A673 (cell line): ENCODE results near the gene HVCN1. TPM values are rescaled to one million over a fixed set of nuclear protein-coding genes. Genes with fewer than 3 reads are reported as not detected.

Experiments used
- BruUV-seq: library from RNA; stranded (reverse); fragments of 400-500 nt; replicated peaks from 2 replicates; lab custom pipeline; 2021; lab: Mats Ljungman, UMichigan
- CTCF ChIA-PET: fragments of 300-600 bp; sonication (Branson Sonifier 250); formaldehyde crosslinking; loops from one replicate; lab custom pipeline; 2022; ENCODE audit warnings: antibody characterized with exemption; lab: Charles Lee
- POLR2A ChIA-PET: fragments of 300-600 bp; sonication (Branson Sonifier 250); formaldehyde crosslinking; loops from one replicate; lab custom pipeline; 2022; ENCODE audit warnings: antibody characterized with exemption; ENCODE audit not compliant: low non-redundant PET; lab: Charles Lee
- DNase-seq: peaks from one replicate; pipeline ENCODE4 v3.0.0-alpha.2; 2015; ENCODE audit warnings: low spot score
- H3K27ac ChIP-seq: fragments of 200-600 bp; sonication (generic); 2 replicates; pipeline ENCODE4 v1.5.1; 2016; ENCODE audit warnings: mixed run types, low read depth, mild to moderate bottlenecking, mixed read lengths, antibody characterized with exemption, low read length; ENCODE audit not compliant: poor library complexity, severe bottlenecking
- H3K27me3 ChIP-seq: fragments of 200-600 bp; sonication (generic); replicated peaks from 2 replicates; pipeline ENCODE4 v1.6.1; 2017; ENCODE audit warnings: mixed run types, low read depth, mild to moderate bottlenecking, mixed read lengths, antibody characterized with exemption, low read length; ENCODE audit not compliant: insufficient read depth, poor library complexity
- H3K36me3 ChIP-seq: fragments of 200-600 bp; sonication (generic); 2 replicates; pipeline ENCODE4 v1.6.1; 2016; ENCODE audit warnings: mixed run types, mild to moderate bottlenecking, mixed read lengths, antibody characterized with exemption, low read length; ENCODE audit not compliant: insufficient read depth, poor library complexity, severe bottlenecking
- H3K4me1 ChIP-seq: fragments of 200-600 bp; sonication (generic); 2 replicates; pipeline ENCODE4 v1.6.1; 2017; ENCODE audit warnings: mixed run types, mild to moderate bottlenecking, mixed read lengths, antibody characterized with exemption, low read length; ENCODE audit not compliant: insufficient read depth, poor library complexity, severe bottlenecking
- H3K4me3 ChIP-seq: fragments of 200-600 bp; sonication (generic); 2 replicates; pipeline ENCODE4 v1.5.1; 2016; ENCODE audit warnings: low read depth, mixed run types, mild to moderate bottlenecking, mixed read lengths, low read length; ENCODE audit not compliant: poor library complexity, severe bottlenecking
- H3K9me3 ChIP-seq: fragments of 200-600 bp; sonication (generic); 2 replicates; pipeline ENCODE4 v1.6.1; 2016; ENCODE audit warnings: mixed run types, low read depth, mild to moderate bottlenecking, mixed read lengths, antibody characterized with exemption, low read length; ENCODE audit not compliant: poor library complexity, severe bottlenecking
- CTCF ChIP-seq: fragments of 300-800, 200-600 bp; sonication (generic); conservative IDR thresholded peaks from 2 replicates; pipeline ENCODE4 v1.5.1; 2017; ENCODE audit warnings: low read depth, mild to moderate bottlenecking, antibody characterized with exemption, low read length, moderate library complexity, mixed read lengths
- EZH2 ChIP-seq: fragments of 200-600 bp; sonication (generic); IDR thresholded peaks from 2 replicates; pipeline ENCODE4 v1.6.1; 2017; ENCODE audit warnings: borderline replicate concordance, low read depth, mild to moderate bottlenecking, mixed read lengths, antibody characterized with exemption, low read length; ENCODE audit not compliant: poor library complexity, severe bottlenecking
- intact Hi-C: fragments of 100-400 bp; cut with micrococcal nuclease; formaldehyde crosslinking; loops from one replicate; pipeline ENCODE4 v1.10.0; 2022; ENCODE audit not compliant: unreplicated experiment
- total RNA-seq: library from RNA; stranded (reverse); gene quantifications from 2 replicates; pipeline ENCODE4 v1.2.3, GENCODE V29; 2021

The HVCN1 gene
- total RNA-seq, 1 experiment from 2014 or later, result 1.1 TPM

- Histone ChIP-seq H3K36me3 (peaks cover 5% of the 10 kb centered on the region), H3K27me3 (no peaks in the 10 kb centered on the region), H3K9me3 (no peaks in the 10 kb centered on the region), H3K27ac (no peak overlapping the region), H3K4me3 (no peak overlapping the region), H3K4me1 (peaks cover 5% of the 10 kb centered on the region)
- ChIA-PET CTCF (no interaction called here), POLR2A (no interaction called here)
- intact Hi-C loops, result no loop called here
- no peak for TF ChIP-seq EZH2
- no peak for TF ChIP-seq CTCF
- BruUV-seq, result no TSS peak
- no peak for DNase-seq
Measured at GRCh38 chr12:110622582-110622981, 66.3 kb downstream of the HVCN1 start.

- BruUV-seq, result no TSS peak
- ChIA-PET CTCF (no interaction called here), POLR2A (no interaction called here)
- H3K4me3 ChIP-seq, result no peak overlapping the region
- DNase-seq, result no peak
- H3K27ac ChIP-seq, result no peak overlapping the region
- H3K36me3 ChIP-seq, result no peaks in the 10 kb centered on the region
- intact Hi-C loops, result loop anchor here (10.0 kb wide), 1 partner anchor 75 kb away; no protein-coding TSS in a partner anchor
- H3K9me3 ChIP-seq, result no peaks in the 10 kb centered on the region
- TF ChIP-seq CTCF, result no peak
- TF ChIP-seq EZH2, result no peak
- H3K4me1 ChIP-seq, result peaks cover 5% of the 10 kb centered on the region
- H3K27me3 ChIP-seq, result no peaks in the 10 kb centered on the region
Measured at GRCh38 chr12:110619534-110619953, 69.4 kb downstream of the HVCN1 start.

- Histone ChIP-seq H3K4me3 (no peak overlapping the region), H3K27ac (no peak overlapping the region), H3K9me3 (no peaks in the 10 kb centered on the region), H3K4me1 (peaks cover 5% of the 10 kb centered on the region), H3K36me3 (no peaks in the 10 kb centered on the region), H3K27me3 (no peaks in the 10 kb centered on the region)
- no TSS peak for BruUV-seq
- CTCF ChIA-PET, result no interaction called here
- POLR2A ChIA-PET, result no interaction called here
- intact Hi-C loops, result loop anchor here (10.0 kb wide), 1 partner anchor 78 kb away; no protein-coding TSS in a partner anchor
- DNase-seq, result no peak
- TF ChIP-seq CTCF (no peak), EZH2 (no peak)
Measured at GRCh38 chr12:110616471-110617115, 72.3 kb downstream of the HVCN1 start.
